PC-9 (cell line): ENCODE measurements around the gene PDIA4. TPM values are rescaled to one million over a fixed set of nuclear protein-coding genes. Genes with fewer than 3 reads are reported as not detected.

Source experiments
- BruUV-seq: library from RNA; stranded (reverse); fragments of 400-500 nt; replicated peaks from 2 replicates; lab custom pipeline; 2021; lab: Mats Ljungman, UMichigan
- CTCF ChIA-PET: fragments of 300-600 bp; sonication (Branson Sonifier 250); formaldehyde crosslinking; loops from one replicate; lab custom pipeline; 2022; ENCODE audit warnings: antibody characterized with exemption; lab: Charles Lee
- POLR2A ChIA-PET: fragments of 300-600 bp; sonication (Branson Sonifier 250); formaldehyde crosslinking; loops from one replicate; lab custom pipeline; 2022; ENCODE audit warnings: antibody characterized with exemption; ENCODE audit not compliant: unreplicated experiment; lab: Charles Lee
- DNase-seq, 2 experiments: peaks; one replicate each; pipeline versions ENCODE4 v3.0.0 to v3.0.0-alpha.2; 2015 to 2022; ENCODE audit warnings: mixed read lengths in 1 of 2
- H2AFZ ChIP-seq: fragments of 200-600 bp; sonication (generic); 2 replicates; pipeline ENCODE4 v1.8.1; 2017; ENCODE audit warnings: antibody characterized with exemption
- H3F3A ChIP-seq: fragments of 200-600 bp; sonication (generic); 2 replicates; pipeline ENCODE4 v1.8.1; 2017; ENCODE audit warnings: antibody characterized with exemption, mild to moderate bottlenecking, low read depth; ENCODE audit not compliant: insufficient read depth
- H3K27ac ChIP-seq: fragments of 200-600 bp; sonication (generic); 2 replicates; pipeline ENCODE4 v1.6.1; 2016; ENCODE audit warnings: mixed run types
- H3K27me3 ChIP-seq: fragments of 200-600 bp; sonication (generic); 2 replicates; pipeline ENCODE4 v1.6.1; 2016; ENCODE audit warnings: low read depth, mixed run types; ENCODE audit not compliant: insufficient read depth
- H3K36me3 ChIP-seq: fragments of 200-600 bp; sonication (generic); 2 replicates; pipeline ENCODE4 v1.6.1; 2016; ENCODE audit warnings: low read depth, mixed run types
- H3K4me1 ChIP-seq: fragments of 200-600 bp; sonication (generic); replicated peaks from 2 replicates; pipeline ENCODE4 v1.6.1; 2016; ENCODE audit warnings: mixed run types; ENCODE audit not compliant: insufficient read depth
- H3K4me2 ChIP-seq: fragments of 200-600 bp; sonication (generic); 2 replicates; pipeline ENCODE4 v1.6.1; 2017; ENCODE audit warnings: mixed run types
- H3K4me3 ChIP-seq: fragments of 200-600 bp; sonication (generic); 2 replicates; pipeline ENCODE4 v1.6.1; 2016; ENCODE audit warnings: mixed run types
- H3K79me2 ChIP-seq: fragments of 200-600 bp; sonication (generic); 2 replicates; pipeline ENCODE4 v1.6.1; 2017; ENCODE audit warnings: low read depth, mixed run types
- H3K9me2 ChIP-seq: fragments of 200-600 bp; sonication (generic); 2 replicates; pipeline ENCODE4 v1.8.1; 2017; ENCODE audit warnings: mild to moderate bottlenecking; ENCODE audit not compliant: insufficient read depth
- H3K9me3 ChIP-seq: fragments of 200-600 bp; sonication (generic); 2 replicates; pipeline ENCODE4 v1.8.1; 2016; ENCODE audit warnings: low read depth; ENCODE audit not compliant: insufficient read depth
- H4K20me1 ChIP-seq: fragments of 200-600 bp; sonication (generic); 2 replicates; pipeline ENCODE4 v1.8.1; 2017; ENCODE audit not compliant: insufficient read depth
- CTCF ChIP-seq: fragments of 200-600 bp; sonication (generic); conservative IDR thresholded peaks from 2 replicates; pipeline ENCODE4 v1.6.1; 2017; ENCODE audit warnings: mixed run types, antibody characterized with exemption, mild to moderate bottlenecking, moderate library complexity
- EZH2 ChIP-seq: fragments of 200-600 bp; sonication (generic); IDR thresholded peaks from 2 replicates; pipeline ENCODE4 v1.8.0; 2017; ENCODE audit warnings: antibody characterized with exemption, low read depth
- intact Hi-C: fragments of 100-400 bp; cut with micrococcal nuclease; formaldehyde crosslinking; loops from one replicate; pipeline ENCODE4 v1.10.0; 2022; ENCODE audit not compliant: unreplicated experiment
- total RNA-seq: library from RNA; stranded (reverse); gene quantifications from 2 replicates; pipeline ENCODE4 v1.2.3, GENCODE V29; 2021

PDIA4 gene
- total RNA-seq, 1 experiment from 2014 or later: 221 TPM

GRCh38 chr7:149007146-149007545 is 21.2 kb downstream of the PDIA4 start:
- no peaks in the 10 kb centered on the region for H3K9me3 ChIP-seq
- CTCF ChIA-PET: interaction anchor here (0.6 to 1.1 kb wide), 2 partner anchors 34 to 59 kb away, joined by 4 to 5 read pairs; no protein-coding TSS in a partner anchor

GRCh38 chr7:149006345-149006725 is 22.0 kb downstream of the PDIA4 start:
- Histone ChIP-seq H2AFZ (no peak overlapping the region), H3K4me2 (no peak overlapping the region), H3F3A (peaks cover 18% of the 10 kb centered on the region; the same call in 1 of the 2 replicates), H3K9me2 (no peaks in the 10 kb centered on the region), H3K79me2 (no peaks in the 10 kb centered on the region), H3K9me3 (no peaks in the 10 kb centered on the region), H3K4me3 (no peak overlapping the region), H4K20me1 (peaks cover 15% of the 10 kb centered on the region), H3K4me1 (no peaks in the 10 kb centered on the region), H3K27me3 (no peaks in the 10 kb centered on the region), H3K36me3 (peaks cover 68% of the 10 kb centered on the region), H3K27ac (no peak overlapping the region)
- intact Hi-C loops: loop anchor here (5.0 kb wide), 1 partner anchor 61 kb away; no protein-coding TSS in a partner anchor
- BruUV-seq: no TSS peak
- DNase-seq: no peak
- POLR2A ChIA-PET: no interaction called here
- CTCF ChIA-PET: interaction anchor here (0.6 to 1.8 kb wide), 4 partner anchors 23 to 227 kb away, joined by 4 to 7 read pairs (median 5); no protein-coding TSS in a partner anchor
- no peak for TF ChIP-seq EZH2
- TF ChIP-seq CTCF: no peak

More at GRCh38 chr7:149007146-149007545, 21.2 kb downstream of the PDIA4 start:
- no peak for DNase-seq
- H3K4me3 ChIP-seq: no peak overlapping the region
- POLR2A ChIA-PET: interaction anchor here (0.6 kb wide), 1 partner anchor 612 kb away, joined by 4 read pairs; no protein-coding TSS in a partner anchor
- H2AFZ ChIP-seq: no peak overlapping the region
- BruUV-seq: no TSS peak
- no peaks in the 10 kb centered on the region for H3K27me3 ChIP-seq
- H3K36me3 ChIP-seq: peaks cover 72% of the 10 kb centered on the region
- no peak for TF ChIP-seq EZH2
- TF ChIP-seq CTCF: no peak
- no peaks in the 10 kb centered on the region for H3K79me2 ChIP-seq
- H3K4me1 ChIP-seq: no peaks in the 10 kb centered on the region
- intact Hi-C loops: loop anchor here (5.0 kb wide), 1 partner anchor 60 kb away; no protein-coding TSS in a partner anchor
- no peaks in the 10 kb centered on the region for H3K9me2 ChIP-seq
- no peak overlapping the region for H3K27ac ChIP-seq
- H3K4me2 ChIP-seq: no peak overlapping the region
- H4K20me1 ChIP-seq: peaks cover 15% of the 10 kb centered on the region
- peaks cover 13% of the 10 kb centered on the region; the same call in 1 of the 2 replicates for H3F3A ChIP-seq

- intact Hi-C loops: loop anchor here (5.0 kb wide), 1 partner anchor 62 kb away; no protein-coding TSS in a partner anchor
- Histone ChIP-seq H3K9me3 (no peaks in the 10 kb centered on the region), H3K4me3 (no peak overlapping the region), H2AFZ (no peak overlapping the region), H3K79me2 (no peaks in the 10 kb centered on the region), H4K20me1 (peaks cover 13% of the 10 kb centered on the region), H3K27me3 (no peaks in the 10 kb centered on the region), H3K4me2 (no peak overlapping the region), H3K27ac (no peak overlapping the region), H3K9me2 (no peaks in the 10 kb centered on the region), H3K4me1 (no peaks in the 10 kb centered on the region), H3K36me3 (peaks cover 61% of the 10 kb centered on the region), H3F3A (peaks cover 21% of the 10 kb centered on the region; the same call in 1 of the 2 replicates)
- peak in 1 of 2 experiments; percentile 37 for DNase-seq
- POLR2A ChIA-PET: no interaction called here
- TF ChIP-seq CTCF (peak; percentile 85), EZH2 (no peak)
- no TSS peak for BruUV-seq
- CTCF ChIA-PET: interaction anchor here (0.6 to 1.8 kb wide), 4 partner anchors 23 to 743 kb away, joined by 3 to 7 read pairs (median 5); no protein-coding TSS in a partner anchor
Observed at GRCh38 chr7:149005427-149006344, 22.6 kb downstream of the PDIA4 start.
